Measurements from ENCODE around the gene ABLIM1. TPM values are rescaled to one million over a fixed set of nuclear protein-coding genes. Genes with fewer than 3 reads are reported as not detected.

Gene ABLIM1
- total and polyA plus RNA-seq, 10 of the 15 experiments (the other 5 are each of a cell fraction or from before 2014, with no cell fraction given): 14.2 to 50.5 (median 28.1) TPM

GRCh38 chr10:114603948-114604347, 54.1 kb downstream of the ABLIM1 start:
- in situ Hi-C loops (cut with MboI) (no loop called here), intact Hi-C loops (cut with micrococcal nuclease; ENCODE audit: unreplicated experiment) (no loop called here)
- ChIA-PET SMC1A (ENCODE audit: uncharacterized antibody, unreplicated experiment) (interaction anchor here (1.0 kb wide), 1 partner anchor 9 kb away, joined by 3 read pairs; no protein-coding TSS in a partner anchor), POLR2A (no interaction called here), RAD21 (ENCODE audit: unreplicated experiment) (no interaction called here), CTCF (interaction anchor here (1.4 kb wide), 1 partner anchor 44 kb away, joined by 3 read pairs; no protein-coding TSS in a partner anchor)
- ATAC-seq (0 out of 3 replicates have a peak, but pooled peaks have one; percentile 18), FAIRE-seq (no peak), DNase-seq (ENCODE audit: low read depth, low spot score) (no peak)
- no peaks in the 10 kb centered on the region; a peak in 1 of 4 replicates for H3K27me3 ChIP-seq (replicated peaks in 1 of 2; ENCODE audit: control insufficient read depth in 2 of 2, insufficient read depth in 2 of 2, low read length in 1 of 2)
- no peaks in the 10 kb centered on the region for H3K9me3 ChIP-seq (replicated peaks; ENCODE audit: control insufficient read depth, insufficient read depth, low read length)
- BruUV-seq (replicated peaks): no TSS peak
- no peaks in the 10 kb centered on the region for H3K4me1 ChIP-seq (ENCODE audit: control insufficient read depth, insufficient read depth, low read length)
- no peak overlapping the region for H3K27ac ChIP-seq (ENCODE audit: control insufficient read depth, insufficient read depth)
- H2AFZ ChIP-seq (ENCODE audit: control insufficient read depth, low read depth, low read length): no peak overlapping the region
- TF ChIP-seq RFX5 (IDR thresholded peaks at IDR 0.05; ENCODE audit: low read depth, low read length) (no peak), RELB (IDR thresholded peaks at IDR 0.05; ENCODE audit: low read depth) (no peak), MLLT1 (IDR thresholded peaks at IDR 0.05) (no peak), JUNB (IDR thresholded peaks at IDR 0.05) (no peak), ETV6 (conservative IDR thresholded peaks at IDR 0.05 in 1 of 2, IDR thresholded peaks at IDR 0.05 in 1 of 2; ENCODE audit: borderline replicate concordance in 1 of 2, low read depth in 1 of 2) (no peak), SMC3 (IDR thresholded peaks at IDR 0.05; ENCODE audit: borderline replicate concordance, low read length) (no peak)
- TF ChIP-seq, protein P1, sequence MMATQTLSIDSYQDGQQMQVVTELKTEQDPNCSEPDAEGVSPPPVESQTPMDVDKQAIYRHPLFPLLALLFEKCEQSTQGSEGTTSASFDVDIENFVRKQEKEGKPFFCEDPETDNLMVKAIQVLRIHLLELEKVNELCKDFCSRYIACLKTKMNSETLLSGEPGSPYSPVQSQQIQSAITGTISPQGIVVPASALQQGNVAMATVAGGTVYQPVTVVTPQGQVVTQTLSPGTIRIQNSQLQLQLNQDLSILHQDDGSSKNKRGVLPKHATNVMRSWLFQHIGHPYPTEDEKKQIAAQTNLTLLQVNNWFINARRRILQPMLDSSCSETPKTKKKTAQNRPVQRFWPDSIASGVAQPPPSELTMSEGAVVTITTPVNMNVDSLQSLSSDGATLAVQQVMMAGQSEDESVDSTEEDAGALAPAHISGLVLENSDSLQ (IDR thresholded peaks at IDR 0.05): no peak
- no peak overlapping the region for H3K4me3 ChIP-seq
- 8% methylated on average over 2 of the region's 2 CpGs for WGBS (ENCODE audit: insufficient coverage, insufficient replicate concordance, low lambda C conversion rate, missing lambda C conversion rate)
- no peaks in the 10 kb centered on the region for H3K36me3 ChIP-seq (ENCODE audit: control insufficient read depth in 2 of 2, insufficient read depth in 2 of 2, low read length in 1 of 2)
- H3K79me2 ChIP-seq (ENCODE audit: control insufficient read depth, insufficient read depth, low read length): no peaks in the 10 kb centered on the region
- no peaks in the 10 kb centered on the region for H4K20me1 ChIP-seq (ENCODE audit: control insufficient read depth, insufficient read depth)
- H3K4me2 ChIP-seq (ENCODE audit: control insufficient read depth, insufficient read depth): no peak overlapping the region
- no peak overlapping the region for H3K9ac ChIP-seq (ENCODE audit: control insufficient read depth, insufficient read depth, low read length)
